Epithelial cell of esophagus (primary cell): ENCODE results near the gene DCST1.
A peak's percentile ranks its signal among the peaks of the same experiment; 100 is the strongest.

Source experiments
- DNase-seq: peaks from one replicate; pipeline ENCODE4 v3.0.0; 2010; ENCODE audit warnings: low read depth
- H3K4me3 ChIP-seq: 2 replicates; pipeline ENCODE4 v1.5.1; 2011; ENCODE audit warnings: mild to moderate bottlenecking, low read length, control low read depth
- CTCF ChIP-seq: IDR thresholded peaks from 2 replicates; pipeline ENCODE4 v1.5.1; 2011; ENCODE audit warnings: low read depth, mild to moderate bottlenecking, low read length, control low read depth, inconsistent platforms; ENCODE audit not compliant: insufficient read depth; ENCODE audit errors: missing control alignments

Gene DCST1

GRCh38 chr1:155071701-155072100, 38.1 kb downstream of the DCST1 start:
- DNase-seq, result no peak
- no peak overlapping the region for H3K4me3 ChIP-seq

GRCh38 chr1:155072531-155073289, 39.1 kb downstream of the DCST1 start:
- no peak overlapping the region for H3K4me3 ChIP-seq
- no peak for TF ChIP-seq CTCF
- DNase-seq, result no peak

More at GRCh38 chr1:155071701-155072100, 38.1 kb downstream of the DCST1 start:
- no peak for TF ChIP-seq CTCF

- TF ChIP-seq CTCF, result no peak
- peak; percentile 41 for DNase-seq
- no peak overlapping the region for H3K4me3 ChIP-seq
These were observed 40.0 kb downstream of the DCST1 start for GRCh38 chr1:155073377-155074242.

- DNase-seq, result no peak
- TF ChIP-seq CTCF, result no peak
- no peak overlapping the region for H3K4me3 ChIP-seq
These were observed 41.9 kb downstream of the DCST1 start for GRCh38 chr1:155075535-155075934.

GRCh38 chr1:155076371-155076770, 42.7 kb downstream of the DCST1 start:
- H3K4me3 ChIP-seq, result no peak overlapping the region
- DNase-seq, result no peak
- no peak for TF ChIP-seq CTCF

GRCh38 chr1:155077346-155077745, 43.7 kb downstream of the DCST1 start:
- no peak for TF ChIP-seq CTCF
- no peak for DNase-seq
- no peak overlapping the region for H3K4me3 ChIP-seq
